ENCODE data around the gene ASB5.
"Not testable (repeated sequence)": the region's sequence is repeated elsewhere in the genome, so short reads cannot be mapped to it uniquely, and the experiment has no call there.

ASB5 gene

DNA sequence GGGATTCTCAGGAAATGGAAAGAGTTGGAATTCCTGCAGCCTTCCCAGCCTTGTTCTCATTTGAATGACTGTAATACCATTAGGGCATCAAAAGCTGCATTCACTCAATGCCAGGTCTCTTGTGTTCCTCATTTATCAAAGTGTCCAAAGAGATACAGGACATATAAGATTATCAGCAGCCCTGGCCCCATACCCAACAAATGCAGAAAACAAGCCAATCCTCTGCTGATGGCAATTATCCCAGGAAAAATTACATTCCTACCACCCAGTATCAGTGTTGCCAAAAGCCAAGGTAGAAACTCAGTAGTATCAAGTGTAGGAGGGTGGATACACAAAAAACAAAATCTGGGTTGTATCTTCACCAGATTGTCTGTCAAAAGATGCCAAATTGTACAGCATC lies 18.5 kb upstream of the ASB5 start:
- H3F3A ChIP-seq (ENCODE audit: low read depth) = no peaks in the 10 kb centered on the region
- no peak overlapping the region for H3K4me3 ChIP-seq (ENCODE audit: low read length, poor library complexity, severe bottlenecking)
- H3K9ac ChIP-seq (ENCODE audit: low read depth, low read length, poor library complexity, severe bottlenecking) = no peak overlapping the region
- H3K4me2 ChIP-seq (ENCODE audit: low read depth, low read length, poor library complexity, severe bottlenecking) = no peak overlapping the region
- H3K36me3 ChIP-seq (ENCODE audit: insufficient read depth, low read length) = no peaks in the 10 kb centered on the region
- TF ChIP-seq, protein P1, sequence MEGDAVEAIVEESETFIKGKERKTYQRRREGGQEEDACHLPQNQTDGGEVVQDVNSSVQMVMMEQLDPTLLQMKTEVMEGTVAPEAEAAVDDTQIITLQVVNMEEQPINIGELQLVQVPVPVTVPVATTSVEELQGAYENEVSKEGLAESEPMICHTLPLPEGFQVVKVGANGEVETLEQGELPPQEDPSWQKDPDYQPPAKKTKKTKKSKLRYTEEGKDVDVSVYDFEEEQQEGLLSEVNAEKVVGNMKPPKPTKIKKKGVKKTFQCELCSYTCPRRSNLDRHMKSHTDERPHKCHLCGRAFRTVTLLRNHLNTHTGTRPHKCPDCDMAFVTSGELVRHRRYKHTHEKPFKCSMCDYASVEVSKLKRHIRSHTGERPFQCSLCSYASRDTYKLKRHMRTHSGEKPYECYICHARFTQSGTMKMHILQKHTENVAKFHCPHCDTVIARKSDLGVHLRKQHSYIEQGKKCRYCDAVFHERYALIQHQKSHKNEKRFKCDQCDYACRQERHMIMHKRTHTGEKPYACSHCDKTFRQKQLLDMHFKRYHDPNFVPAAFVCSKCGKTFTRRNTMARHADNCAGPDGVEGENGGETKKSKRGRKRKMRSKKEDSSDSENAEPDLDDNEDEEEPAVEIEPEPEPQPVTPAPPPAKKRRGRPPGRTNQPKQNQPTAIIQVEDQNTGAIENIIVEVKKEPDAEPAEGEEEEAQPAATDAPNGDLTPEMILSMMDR (conservative IDR thresholded peaks at IDR 0.05; ENCODE audit: low read length) = no peak
- no peak for TF ChIP-seq EZH2phosphoT487 (IDR thresholded peaks at IDR 0.05; ENCODE audit: borderline replicate concordance)
- no peaks in the 10 kb centered on the region for H3K79me2 ChIP-seq (ENCODE audit: insufficient read depth, low read length)
- H2AFZ ChIP-seq (ENCODE audit: low read length) = no peak overlapping the region
- no peaks in the 10 kb centered on the region for H3K4me1 ChIP-seq (ENCODE audit: insufficient read depth, low read length, poor library complexity, severe bottlenecking)
- no peaks in the 10 kb centered on the region for H4K20me1 ChIP-seq (ENCODE audit: insufficient read depth, low read length, poor library complexity, severe bottlenecking)
- no peaks in the 10 kb centered on the region for H3K9me2 ChIP-seq (replicated peaks; ENCODE audit: low read depth, low read length)
- H3K27me3 ChIP-seq (ENCODE audit: insufficient read depth, low read length, poor library complexity, severe bottlenecking) = no peaks in the 10 kb centered on the region
- H3K9me3 ChIP-seq (ENCODE audit: insufficient read depth, low read depth, low read length) = no peaks in the 10 kb centered on the region

DNA sequence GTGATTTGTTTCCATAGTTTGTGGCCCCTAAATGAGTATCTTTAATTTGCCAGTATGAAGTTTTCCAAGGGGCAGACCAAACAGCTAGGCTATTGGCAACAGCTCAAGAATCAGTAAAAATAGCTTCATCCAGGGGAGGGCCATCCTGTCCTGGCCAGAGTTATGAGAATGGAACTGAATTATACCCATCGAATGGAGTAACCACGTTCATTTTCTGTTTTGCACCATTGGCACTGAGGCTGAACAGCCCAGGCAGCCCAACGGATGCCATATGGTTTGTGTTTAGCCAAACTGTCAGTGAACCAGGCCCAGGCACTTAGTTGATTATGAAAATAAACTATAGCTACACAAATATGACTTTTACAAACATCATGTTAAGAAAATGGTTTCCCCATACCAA lies 17.7 kb upstream of the ASB5 start:
- Histone ChIP-seq H3K36me3 (ENCODE audit: insufficient read depth, low read length) (no peaks in the 10 kb centered on the region), H3K27me3 (ENCODE audit: insufficient read depth, low read length, poor library complexity, severe bottlenecking) (no peaks in the 10 kb centered on the region), H3K4me3 (ENCODE audit: low read length, poor library complexity, severe bottlenecking) (no peak overlapping the region), H2AFZ (ENCODE audit: low read length) (no peak overlapping the region), H3K9me2 (replicated peaks; ENCODE audit: low read depth, low read length) (no peaks in the 10 kb centered on the region), H3F3A (ENCODE audit: low read depth) (no peaks in the 10 kb centered on the region), H4K20me1 (ENCODE audit: insufficient read depth, low read length, poor library complexity, severe bottlenecking) (no peaks in the 10 kb centered on the region), H3K9me3 (ENCODE audit: insufficient read depth, low read depth, low read length) (no peaks in the 10 kb centered on the region), H3K4me1 (ENCODE audit: insufficient read depth, low read length, poor library complexity, severe bottlenecking) (no peaks in the 10 kb centered on the region), H3K79me2 (ENCODE audit: insufficient read depth, low read length) (no peaks in the 10 kb centered on the region), H3K9ac (ENCODE audit: low read depth, low read length, poor library complexity, severe bottlenecking) (no peak overlapping the region), H3K4me2 (ENCODE audit: low read depth, low read length, poor library complexity, severe bottlenecking) (no peak overlapping the region)
- TF ChIP-seq, protein P1 (conservative IDR thresholded peaks at IDR 0.05; ENCODE audit: low read length) = no peak
- TF ChIP-seq EZH2phosphoT487 (IDR thresholded peaks at IDR 0.05; ENCODE audit: borderline replicate concordance) = no peak

DNA sequence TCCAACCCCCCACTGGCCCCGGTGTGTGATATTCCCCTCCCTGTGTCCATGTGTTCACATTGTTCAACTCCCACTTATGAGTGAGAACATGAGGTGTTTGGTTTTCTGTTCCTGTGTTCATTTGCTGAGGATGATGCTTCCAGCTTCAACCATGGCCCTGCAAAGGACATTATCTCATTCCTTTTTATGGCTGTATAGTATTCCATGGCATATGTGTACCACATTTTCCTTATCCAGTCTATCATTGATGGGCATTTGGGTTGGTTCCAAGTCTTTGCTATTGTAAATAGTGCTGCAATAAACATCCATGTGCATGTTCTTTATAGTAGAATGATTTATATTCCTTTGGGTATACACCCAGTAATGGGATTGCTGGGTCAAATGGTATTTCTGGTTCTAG lies 10.5 kb upstream of the ASB5 start:
- not testable (repeated sequence) for H3K4me2 ChIP-seq (ENCODE audit: low read depth, low read length, poor library complexity, severe bottlenecking); H3K36me3 ChIP-seq (ENCODE audit: insufficient read depth, low read length); H4K20me1 ChIP-seq (ENCODE audit: insufficient read depth, low read length, poor library complexity, severe bottlenecking); H2AFZ ChIP-seq (ENCODE audit: low read length); H3F3A ChIP-seq (ENCODE audit: low read depth); H3K9ac ChIP-seq (ENCODE audit: low read depth, low read length, poor library complexity, severe bottlenecking); H3K4me1 ChIP-seq (ENCODE audit: insufficient read depth, low read length, poor library complexity, severe bottlenecking); H3K4me3 ChIP-seq (ENCODE audit: low read length, poor library complexity, severe bottlenecking); H3K79me2 ChIP-seq (ENCODE audit: insufficient read depth, low read length); H3K9me2 ChIP-seq (replicated peaks; ENCODE audit: low read depth, low read length); H3K27me3 ChIP-seq (ENCODE audit: insufficient read depth, low read length, poor library complexity, severe bottlenecking); H3K9me3 ChIP-seq (ENCODE audit: insufficient read depth, low read depth, low read length)

DNA sequence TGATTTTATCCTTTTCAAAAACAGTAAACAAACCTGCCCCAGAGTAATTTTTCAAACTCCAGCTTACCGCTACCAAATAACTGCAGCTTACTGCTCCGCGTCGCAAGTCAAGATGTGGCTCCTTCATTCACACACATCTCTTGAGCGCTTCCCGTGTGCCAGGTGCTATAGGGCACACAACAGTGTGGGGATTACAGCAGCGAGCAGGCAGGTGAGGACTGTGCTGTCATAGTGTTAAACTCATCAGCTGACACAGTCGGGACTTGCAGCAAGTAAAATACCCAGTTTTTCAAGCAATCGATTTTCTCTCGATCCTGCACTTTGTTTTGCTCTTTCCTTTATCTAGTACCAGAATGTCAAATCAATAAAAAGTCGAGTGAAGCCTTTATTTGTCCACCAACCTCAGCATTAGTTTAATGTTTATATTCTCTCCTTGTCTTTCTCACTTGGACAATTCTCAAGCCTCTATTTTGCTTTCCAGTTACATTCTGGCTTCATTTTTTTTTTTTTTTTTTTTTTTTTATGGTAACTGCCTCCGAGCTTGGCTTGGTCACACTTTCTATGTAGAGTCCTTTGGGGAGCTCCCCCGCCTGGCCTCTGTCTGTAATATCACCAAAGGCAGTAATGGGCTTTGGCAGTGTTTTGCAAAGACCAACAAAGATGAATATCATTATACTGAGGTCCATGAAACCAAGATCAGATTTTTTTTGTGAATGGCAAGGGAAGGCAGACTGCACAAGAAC lies 8.3 kb upstream of the ASB5 start:
- Histone ChIP-seq H3K9ac (ENCODE audit: low read depth, low read length, poor library complexity, severe bottlenecking) (no peak overlapping the region), H3K9me3 (ENCODE audit: insufficient read depth, low read depth, low read length) (no peaks in the 10 kb centered on the region), H3K4me3 (ENCODE audit: low read length, poor library complexity, severe bottlenecking) (no peak overlapping the region), H4K20me1 (ENCODE audit: insufficient read depth, low read length, poor library complexity, severe bottlenecking) (no peaks in the 10 kb centered on the region), H3K4me2 (ENCODE audit: low read depth, low read length, poor library complexity, severe bottlenecking) (no peak overlapping the region), H3K9me2 (replicated peaks; ENCODE audit: low read depth, low read length) (no peaks in the 10 kb centered on the region), H3K36me3 (ENCODE audit: insufficient read depth, low read length) (no peaks in the 10 kb centered on the region), H2AFZ (ENCODE audit: low read length) (peak overlapping the region; percentile 15; the same call in 1 of the 2 replicates), H3K4me1 (ENCODE audit: insufficient read depth, low read length, poor library complexity, severe bottlenecking) (no peaks in the 10 kb centered on the region), H3K27me3 (ENCODE audit: insufficient read depth, low read length, poor library complexity, severe bottlenecking) (no peaks in the 10 kb centered on the region), H3K79me2 (ENCODE audit: insufficient read depth, low read length) (no peaks in the 10 kb centered on the region), H3F3A (ENCODE audit: low read depth) (no peaks in the 10 kb centered on the region)
- TF ChIP-seq, protein P1 (conservative IDR thresholded peaks at IDR 0.05; ENCODE audit: low read length) = peak; percentile 63
- no peak for TF ChIP-seq EZH2phosphoT487 (IDR thresholded peaks at IDR 0.05; ENCODE audit: borderline replicate concordance)
